IPS-18a (cell line): ENCODE results near the gene F11R.
"Not testable (repeated sequence)": the region's sequence is repeated elsewhere in the genome, so short reads cannot be mapped to it uniquely, and the experiment has no call there.

Experiments
- H3K27ac ChIP-seq: one replicate; pipeline ENCODE4 v1.5.1; 2013; ENCODE audit warnings: low read length
- H3K27me3 ChIP-seq: one replicate; pipeline ENCODE4 v1.6.1; 2013; ENCODE audit warnings: mild to moderate bottlenecking, low read length; ENCODE audit not compliant: control insufficient read depth, insufficient read depth
- H3K36me3 ChIP-seq: one replicate; pipeline ENCODE4 v1.6.1; 2013; ENCODE audit warnings: low read depth, low read length; ENCODE audit not compliant: control insufficient read depth
- H3K4me1 ChIP-seq: one replicate; pipeline ENCODE4 v1.6.1; 2013; ENCODE audit warnings: low read depth, low read length; ENCODE audit not compliant: control insufficient read depth
- H3K4me3 ChIP-seq: one replicate; pipeline ENCODE4 v1.5.1; 2013; ENCODE audit warnings: low read length
- H3K9ac ChIP-seq: one replicate; pipeline ENCODE4 v1.6.1; 2013; ENCODE audit warnings: mild to moderate bottlenecking, low read length, moderate library complexity
- H3K9me3 ChIP-seq: one replicate; pipeline ENCODE4 v1.6.1; 2013; ENCODE audit warnings: low read depth, low read length; ENCODE audit not compliant: control insufficient read depth

The F11R gene

GRCh38 chr1:161038523-161039153 is 17.7 kb upstream of the F11R start, which contains the start of gene TSTD1:
TSS of gene TSTD1 (minus strand) at chr1:161038964. CDS start at chr1:161038889, 75 bp downstream.
- Histone ChIP-seq H3K9me3 (no peaks in the 10 kb centered on the region), H3K27ac (no peak within 1 kb of the TSS), H3K4me3 (peak within 1 kb of the TSS; percentile 77), H3K9ac (peak within 1 kb of the TSS; percentile 62), H3K36me3 (peaks cover 34% of the 10 kb centered on the region), H3K27me3 (no peaks in the 10 kb centered on the region), H3K4me1 (peaks cover 9% of the 10 kb centered on the region)

- Histone ChIP-seq H3K4me1 (peaks cover 9% of the 10 kb centered on the region), H3K27me3 (no peaks in the 10 kb centered on the region), H3K4me3 (peak overlapping the region; percentile 77), H3K36me3 (peaks cover 29% of the 10 kb centered on the region), H3K9me3 (no peaks in the 10 kb centered on the region), H3K9ac (peak overlapping the region; percentile 62), H3K27ac (no peak overlapping the region)
Observed at GRCh38 chr1:161037661-161038522, 16.9 kb upstream of the F11R start.

- H3K27ac ChIP-seq, result no peak overlapping the region
- H3K4me1 ChIP-seq, result peaks cover 9% of the 10 kb centered on the region
- H3K9ac ChIP-seq, result no peak overlapping the region
- no peaks in the 10 kb centered on the region for H3K27me3 ChIP-seq
- no peak overlapping the region for H3K4me3 ChIP-seq
- no peaks in the 10 kb centered on the region for H3K36me3 ChIP-seq
- no peaks in the 10 kb centered on the region for H3K9me3 ChIP-seq
Observed at GRCh38 chr1:161033751-161034150, 12.8 kb upstream of the F11R start.

- Histone ChIP-seq H3K27me3 (no peaks in the 10 kb centered on the region), H3K9me3 (no peaks in the 10 kb centered on the region), H3K9ac (no peak overlapping the region), H3K36me3 (no peaks in the 10 kb centered on the region), H3K27ac (no peak overlapping the region), H3K4me3 (no peak overlapping the region), H3K4me1 (peaks cover 9% of the 10 kb centered on the region)
Observed at GRCh38 chr1:161032409-161032808, 11.5 kb upstream of the F11R start.

GRCh38 chr1:161031874-161032273 is 10.9 kb upstream of the F11R start:
- H3K9me3 ChIP-seq, result no peaks in the 10 kb centered on the region
- H3K27me3 ChIP-seq, result no peaks in the 10 kb centered on the region
- no peaks in the 10 kb centered on the region for H3K36me3 ChIP-seq
- no peak overlapping the region for H3K4me3 ChIP-seq
- no peak overlapping the region for H3K9ac ChIP-seq
- H3K27ac ChIP-seq, result no peak overlapping the region
- peaks cover 9% of the 10 kb centered on the region for H3K4me1 ChIP-seq

GRCh38 chr1:161029466-161029865 is 8.5 kb upstream of the F11R start:
- not testable (repeated sequence) for H3K36me3 ChIP-seq, H3K27ac ChIP-seq

GRCh38 chr1:161026954-161027353 is 6.0 kb upstream of the F11R start:
- H3K4me3 ChIP-seq, H3K4me1 ChIP-seq, H3K9ac ChIP-seq, H3K27ac ChIP-seq, H3K36me3 ChIP-seq, H3K27me3 ChIP-seq, H3K9me3 ChIP-seq: not testable (repeated sequence)

More at GRCh38 chr1:161029466-161029865, 8.5 kb upstream of the F11R start:
- not testable (repeated sequence) for H3K9me3 ChIP-seq, H3K27me3 ChIP-seq, H3K9ac ChIP-seq, H3K4me3 ChIP-seq, H3K4me1 ChIP-seq

- not testable (repeated sequence) for H3K27me3 ChIP-seq, H3K36me3 ChIP-seq, H3K4me3 ChIP-seq, H3K9ac ChIP-seq, H3K9me3 ChIP-seq, H3K27ac ChIP-seq
- peaks cover 23% of the 10 kb centered on the region for H3K4me1 ChIP-seq
Observed at GRCh38 chr1:161022432-161022831, 1.5 kb upstream of the F11R start.

- Histone ChIP-seq H3K9me3 (no peaks in the 10 kb centered on the region), H3K4me3 (peak overlapping the region; percentile 95), H3K36me3 (no peaks in the 10 kb centered on the region), H3K27ac (no peak overlapping the region), H3K9ac (peak overlapping the region; percentile 58), H3K27me3 (no peaks in the 10 kb centered on the region), H3K4me1 (peaks cover 25% of the 10 kb centered on the region)
Observed at GRCh38 chr1:161021970-161022353, 1.0 kb upstream of the F11R start.

GRCh38 chr1:161021165-161021969 is 415 bp upstream of the F11R start:
- peaks cover 25% of the 10 kb centered on the region for H3K4me1 ChIP-seq
- peak overlapping the region; percentile 95 for H3K9ac ChIP-seq
- H3K27ac ChIP-seq, result no peak overlapping the region
- H3K4me3 ChIP-seq, result peak overlapping the region; percentile 95
- H3K27me3 ChIP-seq, result no peaks in the 10 kb centered on the region
- no peaks in the 10 kb centered on the region for H3K9me3 ChIP-seq
- no peaks in the 10 kb centered on the region for H3K36me3 ChIP-seq

GRCh38 chr1:161019751-161020495 is 1.0 kb downstream of the F11R start:
- H3K27me3 ChIP-seq, result no peaks in the 10 kb centered on the region
- peaks cover 25% of the 10 kb centered on the region for H3K4me1 ChIP-seq
- H3K27ac ChIP-seq, result peak overlapping the region; percentile 96
- H3K36me3 ChIP-seq, result no peaks in the 10 kb centered on the region
- H3K9me3 ChIP-seq, result no peaks in the 10 kb centered on the region
- peak overlapping the region; percentile 95 for H3K4me3 ChIP-seq
- peak overlapping the region; percentile 95 for H3K9ac ChIP-seq
